Activated CD4-positive, CD25-positive, alpha-beta regulatory T cell treated with anti-CD3 and anti-CD28 coated beads, Interleukin-2, amount 50 U/mL, for 16 hours (primary cell): Measurements from ENCODE around the gene YY1AP1.
"Not testable (repeated sequence)": the region's sequence is repeated elsewhere in the genome, so short reads cannot be mapped to it uniquely, and the experiment has no call there.

Source experiments
- DNase-seq: peaks from one replicate; pipeline ENCODE4 v3.0.0-alpha.2; 2020; ENCODE audit warnings: low read depth, low spot score

Gene YY1AP1

DNA sequence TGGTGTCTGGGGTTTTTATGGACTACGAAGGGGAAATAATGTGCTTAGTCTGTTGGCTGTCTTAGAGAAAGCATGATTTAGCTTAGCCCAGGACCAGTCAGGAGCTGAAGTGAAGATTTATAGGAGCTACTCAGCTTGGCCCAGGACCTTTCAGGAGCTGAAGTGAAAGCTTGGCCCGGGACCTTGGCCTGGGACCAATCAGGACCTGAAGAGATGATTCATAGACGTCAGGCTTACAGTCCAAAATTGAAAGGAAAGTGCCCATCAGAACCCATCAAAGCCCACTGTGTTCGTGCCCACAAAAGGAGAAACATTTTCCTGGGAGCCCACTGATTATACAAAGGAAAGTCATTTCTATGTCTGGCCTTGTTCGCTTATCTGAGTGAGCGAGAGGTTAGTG is 42.9 kb downstream of the YY1AP1 start:
- DNase-seq, result no peak

DNA sequence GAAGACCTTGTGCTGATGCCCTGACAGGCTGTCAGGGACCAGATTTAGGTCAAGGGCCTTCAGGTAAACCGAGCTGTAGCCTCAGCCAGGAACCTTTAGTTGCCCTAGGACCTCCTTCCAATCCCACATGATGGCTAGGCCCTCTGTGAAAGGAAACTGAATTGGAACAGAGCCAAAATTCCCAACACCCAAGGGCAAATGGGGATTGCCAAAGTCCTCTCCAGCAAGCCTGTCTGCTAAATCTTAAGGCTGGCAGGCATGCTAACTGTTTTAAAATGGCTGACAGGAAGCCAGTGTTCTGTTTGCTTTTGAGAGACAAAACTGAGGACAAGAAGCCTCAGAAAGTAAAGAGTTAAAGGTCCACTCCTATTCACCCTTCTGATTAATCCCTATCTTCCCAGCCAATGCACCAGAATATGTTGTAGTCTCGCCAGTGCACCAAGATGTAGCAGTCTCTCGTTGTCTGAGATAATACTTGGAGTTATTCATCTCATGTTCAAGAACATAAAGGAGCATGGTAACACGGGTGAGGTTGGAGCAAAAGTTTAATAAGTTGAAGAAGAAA is 43.5 kb downstream of the YY1AP1 start:
- DNase-seq, result no peak

DNA sequence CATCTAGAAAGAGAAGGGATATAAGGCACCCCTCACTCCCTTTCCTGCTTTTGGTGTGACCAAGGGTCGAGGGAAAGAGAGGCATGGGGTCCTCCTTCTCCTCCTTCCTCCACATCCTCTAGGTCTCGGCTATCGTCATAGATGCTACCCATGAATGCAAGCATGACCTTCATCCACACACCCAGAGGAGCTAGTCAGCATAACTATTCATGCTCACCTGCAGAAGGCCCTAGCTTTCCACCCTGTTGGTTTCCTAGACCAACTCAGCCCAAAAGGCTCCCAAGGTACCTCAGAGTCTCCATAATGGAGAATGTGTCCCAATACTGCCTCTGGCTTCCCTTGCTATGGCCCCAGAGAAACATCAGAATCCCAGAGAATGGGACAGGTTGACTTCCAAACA is 45.3 kb downstream of the YY1AP1 start:
- no peak for DNase-seq

DNA sequence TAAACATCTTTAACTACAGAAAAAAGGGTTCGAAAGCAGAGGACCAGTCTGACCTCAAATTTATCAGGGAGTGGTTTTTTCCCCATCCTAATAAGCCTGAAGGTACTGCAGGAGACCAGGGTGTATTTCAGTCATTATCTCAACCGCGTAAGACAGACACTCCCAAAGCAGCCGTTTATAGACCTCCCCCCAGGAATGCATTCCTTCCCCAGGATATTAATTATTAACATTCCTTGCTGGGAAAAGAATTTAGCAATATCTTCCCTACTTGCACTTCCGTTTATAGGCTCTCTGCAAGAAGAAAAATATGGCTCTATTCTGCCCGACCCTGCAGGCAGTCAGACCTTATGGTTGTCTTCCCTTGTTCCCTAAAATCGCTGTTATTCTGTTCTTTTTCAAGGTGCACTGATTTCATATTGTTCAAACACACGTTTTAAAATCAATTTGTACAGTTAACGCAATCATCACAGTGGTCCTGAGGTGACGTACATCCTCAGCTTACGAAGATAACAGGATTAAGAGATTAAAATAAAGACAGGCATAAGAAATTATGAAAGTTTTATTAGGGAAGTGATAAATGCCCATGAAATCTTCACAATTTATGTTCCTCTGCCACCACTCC is 45.9 kb downstream of the YY1AP1 start:
- DNase-seq, result not testable (repeated sequence)

DNA sequence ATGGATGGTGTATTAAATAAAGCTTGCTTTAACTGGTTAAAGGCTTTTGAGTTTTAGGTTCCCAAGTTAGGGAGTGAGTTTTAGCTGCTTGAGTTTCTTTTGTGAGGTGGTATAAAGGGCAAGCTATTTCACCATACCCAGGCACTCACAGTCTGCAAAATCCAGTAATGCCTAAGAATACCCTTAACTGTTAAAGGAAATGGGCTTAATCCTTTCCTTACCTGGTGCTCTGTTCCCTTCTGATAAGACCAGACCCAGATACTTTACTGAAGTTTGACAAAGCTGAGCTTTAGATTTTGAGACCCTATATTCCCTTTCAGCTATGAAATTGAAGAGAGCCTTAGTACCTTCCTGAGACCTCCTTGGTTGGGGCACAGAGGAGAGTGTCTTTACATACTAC is 48.2 kb downstream of the YY1AP1 start:
- DNase-seq, result no peak

DNA sequence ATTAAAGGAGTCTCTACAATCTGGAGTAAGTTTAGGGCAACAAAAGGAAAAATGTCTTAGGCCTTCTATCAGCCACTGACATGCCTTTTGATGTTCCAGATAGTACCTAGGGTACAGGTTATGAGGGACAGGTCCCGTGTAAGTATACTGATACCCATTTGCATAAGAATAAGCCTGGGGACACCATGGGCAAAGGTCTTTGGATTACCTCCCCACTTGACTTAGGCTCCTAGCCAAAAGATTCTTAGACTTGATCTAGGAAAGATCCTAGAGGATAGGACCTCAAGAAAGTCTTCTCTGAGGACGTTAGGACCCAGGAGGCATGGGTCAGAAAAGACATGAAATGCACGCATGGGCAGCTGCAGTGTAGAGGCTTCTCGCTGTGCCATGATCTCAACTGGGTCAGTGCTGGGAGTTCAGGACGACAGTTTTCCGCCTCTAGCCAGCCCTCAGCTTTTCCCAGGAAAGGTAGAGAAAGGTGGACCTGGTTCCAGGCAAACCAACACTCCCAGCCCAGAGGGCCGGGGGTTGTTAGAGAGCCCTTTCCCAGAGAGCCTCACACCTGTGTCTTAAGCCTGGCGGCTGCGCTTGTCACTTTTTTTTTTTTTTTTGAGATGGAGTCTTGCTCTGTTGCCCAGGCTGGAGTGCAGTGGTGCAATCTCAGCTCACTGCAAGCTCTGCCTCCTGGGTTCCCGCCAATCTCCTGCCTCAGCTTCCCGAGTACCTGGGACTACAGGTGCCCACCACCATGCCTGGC is 52.0 kb downstream of the YY1AP1 start:
- DNase-seq, result no peak

DNA sequence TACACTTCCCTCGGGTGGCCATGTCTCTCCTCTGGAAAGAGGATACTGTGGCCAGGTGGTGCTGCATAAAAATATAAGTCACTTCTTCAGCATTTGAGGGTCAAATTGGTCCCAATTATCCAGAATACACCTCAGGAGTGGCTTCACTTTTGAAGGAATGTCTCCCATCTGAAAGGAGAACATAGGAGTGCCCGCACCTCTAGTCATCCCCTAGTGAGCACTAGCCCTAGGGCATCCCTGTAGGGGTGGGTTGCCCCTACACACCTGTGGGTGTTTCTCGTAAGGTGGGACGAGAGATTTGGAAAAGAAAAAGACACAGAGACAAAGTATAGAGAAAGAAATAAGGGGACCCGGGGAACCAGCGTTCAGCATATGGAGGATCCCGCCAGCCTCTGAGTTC is 62.1 kb downstream of the YY1AP1 start:
- DNase-seq, result not testable (repeated sequence)

DNA sequence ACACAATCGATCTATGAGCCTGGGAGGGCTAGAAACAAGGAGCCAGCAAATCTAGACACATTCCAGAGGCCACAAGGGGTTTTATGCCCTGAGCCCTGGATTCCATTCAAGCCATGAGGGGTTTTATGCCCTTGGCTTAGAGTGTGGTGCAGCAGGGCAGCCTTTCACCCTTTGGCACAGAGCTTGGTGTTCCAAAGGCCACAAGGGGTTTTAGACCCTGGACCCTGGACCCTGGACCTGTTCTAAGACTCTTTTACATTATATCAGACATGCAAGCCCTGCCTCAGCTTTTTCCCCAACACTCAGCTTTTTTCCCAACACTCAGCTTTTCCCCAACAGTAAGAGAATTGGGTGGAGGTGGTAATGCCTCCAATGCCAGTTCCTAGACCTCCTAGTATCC is 65.2 kb downstream of the YY1AP1 start:
- no peak for DNase-seq

DNA sequence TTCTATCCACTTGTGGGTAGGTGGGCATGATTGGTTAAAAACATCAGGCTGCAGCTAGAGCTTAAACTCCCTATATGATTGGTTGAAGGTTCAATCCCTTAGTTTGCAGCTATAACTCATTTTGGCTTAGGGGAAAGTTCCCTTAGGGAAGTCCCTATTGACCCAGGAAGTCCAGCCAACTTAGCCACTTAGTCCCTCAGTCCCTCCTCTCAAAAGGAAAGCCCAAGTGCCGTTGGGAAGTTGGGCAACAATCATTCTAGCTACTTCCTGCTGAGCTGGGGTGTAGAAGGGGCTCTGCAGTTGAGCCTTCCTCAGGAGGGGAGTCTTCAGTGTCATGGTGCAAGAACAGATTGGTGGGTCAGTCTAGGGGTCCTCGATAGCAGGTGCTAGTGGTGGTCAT is 66.4 kb downstream of the YY1AP1 start:
- DNase-seq, result no peak

DNA sequence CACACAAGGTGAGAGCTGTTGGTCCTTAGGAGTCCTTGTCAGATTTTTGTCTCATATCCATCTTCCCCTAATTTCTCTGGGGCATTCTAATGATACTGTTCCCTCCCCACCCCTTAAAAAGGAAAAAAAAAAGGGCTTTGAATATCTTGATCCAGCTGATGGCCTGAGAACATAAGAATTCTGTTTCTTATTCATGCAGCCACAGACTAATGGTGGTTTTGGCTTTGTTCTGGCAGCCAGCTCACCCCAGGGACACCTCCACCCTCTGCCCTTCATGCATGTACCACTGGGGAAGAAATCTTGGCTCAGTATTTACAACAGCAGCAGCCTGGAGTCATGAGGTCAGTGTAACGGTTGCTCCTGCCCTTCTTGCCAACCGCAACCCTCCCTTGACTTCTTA is 75.3 kb downstream of the YY1AP1 start:
- not testable (repeated sequence) for DNase-seq

DNA sequence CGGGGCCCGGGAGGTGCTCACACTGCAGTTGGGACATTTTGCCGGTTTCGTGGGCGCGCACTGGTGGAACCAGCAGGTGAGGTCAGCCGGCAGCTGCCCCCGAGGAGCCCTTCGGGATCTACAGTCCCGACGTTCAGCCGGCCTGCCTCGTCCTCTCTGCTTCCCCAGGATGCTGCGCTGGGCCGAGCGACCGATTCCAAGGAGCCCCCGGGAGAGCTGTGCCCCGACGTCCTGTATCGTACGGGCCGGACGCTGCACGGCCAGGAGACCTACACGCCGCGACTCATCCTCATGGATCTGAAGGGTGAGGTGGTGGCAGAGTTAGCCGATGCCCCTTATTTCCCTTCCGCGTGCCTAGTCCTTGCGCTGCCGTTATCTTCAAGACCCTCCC is 78.3 kb downstream of the YY1AP1 start:
- DNase-seq, result not testable (repeated sequence)

DNA sequence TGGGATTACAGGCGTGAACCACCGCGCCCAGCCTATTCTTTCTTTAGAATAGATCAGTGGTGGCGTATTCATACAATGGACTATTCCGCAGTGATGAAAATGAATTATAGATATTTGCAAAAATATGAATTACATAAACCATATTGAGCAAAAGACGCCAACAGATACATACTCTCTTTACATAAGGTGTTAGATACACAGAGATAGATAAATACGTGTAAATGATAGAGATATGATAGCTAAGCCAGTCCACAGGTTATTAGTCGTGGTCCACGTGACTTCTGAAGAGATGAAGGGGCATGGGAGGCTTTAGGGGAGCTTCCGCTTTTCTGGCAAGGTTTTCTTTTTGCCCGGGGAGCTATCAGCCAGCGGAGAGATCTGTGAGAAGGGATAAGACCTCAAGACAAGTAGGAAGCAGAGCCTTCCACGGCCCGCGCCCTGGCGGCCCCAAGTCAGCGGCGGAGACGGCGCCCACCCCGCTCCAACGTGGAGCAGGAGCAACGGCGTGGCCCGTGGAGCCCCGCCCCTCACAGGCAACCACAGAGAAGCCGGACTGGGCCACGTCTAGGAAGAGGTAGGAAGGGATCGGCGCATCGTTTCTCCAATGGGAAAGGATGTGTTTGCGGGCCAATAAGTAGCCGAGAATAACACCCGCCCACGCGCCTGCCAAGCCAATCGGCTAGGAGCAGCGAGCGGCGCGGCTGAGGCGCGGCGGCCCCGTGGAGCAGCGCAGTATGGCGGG is 78.9 kb downstream of the YY1AP1 start, which contains the start of gene MSTO1:
Gene MSTO1 (plus strand): TSS at position 704 of the 742 bp plus-strand sequence. CDS start 31 bp downstream, at position 735.
- DNase-seq, result peak; percentile 89
